OCI-M2 (cell line): ENCODE data around the gene PAM.
"Not testable (repeated sequence)": the region's sequence is repeated elsewhere in the genome, so short reads cannot be mapped to it uniquely, and the experiment has no call there.

ENCODE experiments used
- DNase-seq: peaks from one replicate; lab custom pipeline; 2025; ENCODE audit not compliant: unreplicated experiment; lab: John Stamatoyannopoulos, UW

The PAM gene

GRCh38 chr5:102891175-102891574 is 136.1 kb downstream of the PAM start:
- DNase-seq: no peak

- no peak for DNase-seq
These were observed 138.8 kb downstream of the PAM start for GRCh38 chr5:102893942-102894341.

GRCh38 chr5:102895234-102895633 is 140.1 kb downstream of the PAM start:
- DNase-seq: no peak

- DNase-seq: no peak
These were observed 140.9 kb downstream of the PAM start for GRCh38 chr5:102895976-102896375.

GRCh38 chr5:102901424-102902134 is 146.5 kb downstream of the PAM start:
- no peak for DNase-seq

GRCh38 chr5:102902135-102902448 is 147.0 kb downstream of the PAM start:
- no peak for DNase-seq

- DNase-seq: no peak
These were observed 147.5 kb downstream of the PAM start for GRCh38 chr5:102902647-102903046.

- no peak for DNase-seq
These were observed 148.2 kb downstream of the PAM start for GRCh38 chr5:102903074-102903871.

- DNase-seq: no peak
These were observed 150.0 kb downstream of the PAM start for GRCh38 chr5:102905056-102905455.

- DNase-seq: not testable (repeated sequence)
These were observed 152.0 kb downstream of the PAM start for GRCh38 chr5:102907099-102907498.

GRCh38 chr5:102910240-102911226 is 155.4 kb downstream of the PAM start:
- no peak for DNase-seq

- no peak for DNase-seq
These were observed 156.9 kb downstream of the PAM start for GRCh38 chr5:102911973-102912372.

GRCh38 chr5:102916109-102916508 is 161.0 kb downstream of the PAM start:
- DNase-seq: no peak

GRCh38 chr5:102918986-102919610 is 164.0 kb downstream of the PAM start:
- no peak for DNase-seq

GRCh38 chr5:102920762-102921161 is 165.7 kb downstream of the PAM start:
- DNase-seq: no peak

- no peak for DNase-seq
These were observed 166.4 kb downstream of the PAM start for GRCh38 chr5:102921341-102922044.

- no peak for DNase-seq
These were observed 167.1 kb downstream of the PAM start for GRCh38 chr5:102922111-102922720.

GRCh38 chr5:102922799-102923477 is 167.8 kb downstream of the PAM start:
- no peak for DNase-seq

- DNase-seq: no peak
These were observed 169.9 kb downstream of the PAM start for GRCh38 chr5:102924963-102925362.
